B cell (primary cell): ENCODE results near the gene SERPINA4. TPM values are rescaled to one million over a fixed set of nuclear protein-coding genes. Genes with fewer than 3 reads are reported as not detected.

Source experiments
- ATAC-seq: fragments of 200-7000 bp; cut with Tn5 transposase; one replicate; pipeline ENCODE4 v1.10.0; 2021; ENCODE audit warnings: low read depth, mild to moderate bottlenecking, moderate number of reproducible peaks, moderate library complexity
- CTCF ChIA-PET: fragments of 350-600 bp; sonication (Branson Sonifier 250); formaldehyde crosslinking; loops from one replicate; lab custom pipeline; 2021; ENCODE audit warnings: antibody characterized with exemption, inconsistent platforms; lab: Charles Lee
- POLR2A ChIA-PET: fragments of 350-600 bp; sonication (Branson Sonifier 250); formaldehyde crosslinking; loops from one replicate; lab custom pipeline; 2021; ENCODE audit warnings: antibody characterized with exemption; lab: Charles Lee
- DNase-seq: peaks from one replicate; pipeline ENCODE4 v3.0.0; 2013
- H2AFZ ChIP-seq: 2 replicates; pipeline ENCODE4 v1.6.1; 2012; ENCODE audit warnings: mild to moderate bottlenecking, low read depth, low read length; ENCODE audit not compliant: insufficient read depth, poor library complexity, severe bottlenecking
- H3K27ac ChIP-seq, 2 donors: 1 replicate in 1 of 2; 2 replicates in 1 of 2; pipeline ENCODE4 v1.5.1; 2012 to 2013; ENCODE audit warnings: low read length in 2 of 2, mild to moderate bottlenecking in 2 of 2, moderate library complexity in 1 of 2
- H3K27me3 ChIP-seq, 4 experiments: fragments of 200-600 bp in 1 of 4; sonication (generic) in 1 of 4; replicated peaks in 1 of 4; 1 replicate in 2 of 4; 2 replicates in 2 of 4; pipeline versions ENCODE4 v1.6.1 to v1.7.0; 2013 to 2016; ENCODE audit warnings: low read length in 3 of 4, mild to moderate bottlenecking in 2 of 4, mixed read lengths in 1 of 4, moderate library complexity in 1 of 4; ENCODE audit not compliant: insufficient read depth in 4 of 4, control insufficient read depth in 3 of 4; ENCODE audit errors: control extremely low read depth in 1 of 4
- H3K36me3 ChIP-seq, 2 experiments: replicated peaks in 1 of 2; 1 replicate in 1 of 2; 2 replicates in 1 of 2; pipeline versions ENCODE4 v1.6.1 to v1.7.1; 2013; ENCODE audit warnings: low read length in 1 of 2; ENCODE audit not compliant: insufficient read depth in 2 of 2, control insufficient read depth in 1 of 2; ENCODE audit errors: control extremely low read depth in 1 of 2, extremely low read depth in 1 of 2
- H3K4me1 ChIP-seq, 2 donors: fragments of 200-600 bp in 1 of 2; sonication (generic) in 1 of 2; 1 replicate in 1 of 2; 2 replicates in 1 of 2; pipeline versions ENCODE4 v1.5.1 to v1.6.1; 2013 to 2017; ENCODE audit warnings: low read length in 2 of 2; ENCODE audit not compliant: control insufficient read depth in 2 of 2, insufficient read depth in 2 of 2
- H3K4me2 ChIP-seq: replicated peaks from 2 replicates; pipeline ENCODE3; 2012; ENCODE audit warnings: mild to moderate bottlenecking, low read depth, low read length; ENCODE audit not compliant: poor library complexity, severe bottlenecking
- H3K4me3 ChIP-seq, 5 experiments: fragments of 200-600 bp in 1 of 5; sonication (generic) in 1 of 5; 1 replicate in 3 of 5; 2 replicates in 2 of 5; pipeline versions ENCODE4 v1.5.1 to v1.7.0; 2011 to 2016; ENCODE audit warnings: low read length in 4 of 5, mild to moderate bottlenecking in 4 of 5, low read depth in 2 of 5, control low read depth in 1 of 5, moderate library complexity in 1 of 5; ENCODE audit not compliant: insufficient read depth in 1 of 5; ENCODE audit errors: control extremely low read depth in 1 of 5, extremely low read depth in 1 of 5
- H3K79me2 ChIP-seq: fragments of 200-600 bp; sonication (generic); one replicate; pipeline ENCODE4 v1.6.0; 2016; ENCODE audit warnings: low read length; ENCODE audit not compliant: control insufficient read depth, insufficient read depth
- H3K9ac ChIP-seq: fragments of 200-600 bp; sonication (generic); 2 replicates; pipeline ENCODE4 v1.6.1; 2017; ENCODE audit warnings: mild to moderate bottlenecking, low read length, moderate library complexity
- H3K9me3 ChIP-seq, 3 donors: one replicate each; pipeline versions ENCODE4 v1.6.1 to v1.7.1; 2013; ENCODE audit warnings: low read length in 2 of 3; ENCODE audit not compliant: control insufficient read depth in 2 of 3, insufficient read depth in 1 of 3; ENCODE audit errors: control extremely low read depth in 1 of 3
- H4K20me1 ChIP-seq: 2 replicates; pipeline ENCODE4 v1.6.0; 2012; ENCODE audit warnings: mild to moderate bottlenecking, low read length; ENCODE audit not compliant: insufficient read depth, control insufficient read depth, poor library complexity, severe bottlenecking
- H3K27ac Mint-ChIP-seq: one replicate; pipeline ENCODE4 v1.8.0; 2021; ENCODE audit warnings: mixed read lengths
- H3K27me3 Mint-ChIP-seq: one replicate; pipeline ENCODE4 v1.8.0; 2021; ENCODE audit warnings: mixed read lengths
- H3K4me1 Mint-ChIP-seq: one replicate; pipeline ENCODE4 v1.8.0; 2021; ENCODE audit warnings: mixed read lengths
- H3K4me3 Mint-ChIP-seq: one replicate; pipeline ENCODE4 v1.8.0; 2021; ENCODE audit warnings: mixed read lengths
- H3K9me3 Mint-ChIP-seq: one replicate; pipeline ENCODE4 v1.8.0; 2022; ENCODE audit warnings: mixed read lengths; ENCODE audit not compliant: insufficient read depth
- EZH2 ChIP-seq: IDR thresholded peaks from 2 replicates; pipeline ENCODE4 v1.6.1; 2012; ENCODE audit warnings: borderline replicate concordance, low read depth, mild to moderate bottlenecking, moderate library complexity, low read length; ENCODE audit not compliant: insufficient read depth, poor library complexity, severe bottlenecking
- WGBS: methylation state at CpG from one replicate; pipeline ENCODE4 v1.1.5; 2013; ENCODE audit warnings: missing lambda C conversion rate; ENCODE audit not compliant: insufficient coverage; 5-methylcytosine and 5-hydroxymethylcytosine counted together
- intact Hi-C: fragments of 100-400 bp; cut with micrococcal nuclease; formaldehyde crosslinking; loops from one replicate; pipeline ENCODE4 v1.10.0; 2022
- polyA plus RNA-seq: library from polyadenylated mRNA; depleted of rRNA; stranded (reverse); fragments of >200 nt; gene quantifications from 2 replicates; pipeline ENCODE4 v1.2.3, GENCODE V29; 2012
- total RNA-seq, 2 donors: library from RNA; stranded (reverse); fragments of 120-200 nt in 1 of 2; gene quantifications; 1 replicate in 1 of 2; 2 replicates in 1 of 2; pipeline versions ENCODE4 v1.2.3 to v1.2.4, GENCODE V29; 2013 to 2022
- TF ChIP-seq, protein P1 (sequence below): fragments of 200-600 bp; IDR thresholded peaks from one replicate; pipeline ENCODE4 v1.8.0; 2022; ENCODE audit warnings: antibody characterized with exemption, mild to moderate bottlenecking

The SERPINA4 gene
- total and polyA plus RNA-seq, 2 donors (not counting 1 experiment from before 2014, with no cell fraction given) = not detected

DNA sequence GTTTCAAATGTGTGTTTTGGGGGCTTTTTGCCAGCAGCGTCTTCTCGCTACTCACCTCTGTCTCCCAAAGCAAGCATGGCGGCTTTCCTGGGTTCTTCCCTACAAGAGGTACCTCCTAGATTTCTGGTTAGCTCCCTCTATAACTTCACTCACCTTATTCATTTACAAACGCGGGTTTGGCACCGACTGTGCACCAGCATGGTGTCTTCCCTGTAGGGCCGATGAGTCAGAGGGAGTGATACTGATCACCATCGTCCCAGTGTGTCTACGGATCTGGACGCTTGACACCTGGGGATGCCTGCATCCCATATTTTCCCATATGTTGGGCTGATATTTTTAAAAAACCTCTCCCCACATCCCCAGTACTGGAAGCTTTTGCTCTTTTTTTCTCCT lies 44.0 kb upstream of the SERPINA4 start:
- peaks cover 6% of the 10 kb centered on the region for H3K27me3 Mint-ChIP-seq
- Histone ChIP-seq H3K27me3 (no peaks in the 10 kb centered on the region), H3K9me3 (peaks cover 0 to 7% (median 0%) of the 10 kb centered on the region in 3 donors), H3K4me1 (no peaks in the 10 kb centered on the region), H3K36me3 (no peaks in the 10 kb centered on the region), H3K79me2 (no peaks in the 10 kb centered on the region), H2AFZ (no peak overlapping the region), H3K4me2 (no peak overlapping the region), H3K9ac (no peak overlapping the region), H3K27ac (no peak overlapping the region), H4K20me1 (no peaks in the 10 kb centered on the region), H3K4me3 (no peak overlapping the region)
- ChIA-PET POLR2A (no interaction called here), CTCF (no interaction called here)
- ATAC-seq = no peak
- intact Hi-C loops = no loop called here
- TF ChIP-seq EZH2 = no peak
- TF ChIP-seq, protein P1, sequence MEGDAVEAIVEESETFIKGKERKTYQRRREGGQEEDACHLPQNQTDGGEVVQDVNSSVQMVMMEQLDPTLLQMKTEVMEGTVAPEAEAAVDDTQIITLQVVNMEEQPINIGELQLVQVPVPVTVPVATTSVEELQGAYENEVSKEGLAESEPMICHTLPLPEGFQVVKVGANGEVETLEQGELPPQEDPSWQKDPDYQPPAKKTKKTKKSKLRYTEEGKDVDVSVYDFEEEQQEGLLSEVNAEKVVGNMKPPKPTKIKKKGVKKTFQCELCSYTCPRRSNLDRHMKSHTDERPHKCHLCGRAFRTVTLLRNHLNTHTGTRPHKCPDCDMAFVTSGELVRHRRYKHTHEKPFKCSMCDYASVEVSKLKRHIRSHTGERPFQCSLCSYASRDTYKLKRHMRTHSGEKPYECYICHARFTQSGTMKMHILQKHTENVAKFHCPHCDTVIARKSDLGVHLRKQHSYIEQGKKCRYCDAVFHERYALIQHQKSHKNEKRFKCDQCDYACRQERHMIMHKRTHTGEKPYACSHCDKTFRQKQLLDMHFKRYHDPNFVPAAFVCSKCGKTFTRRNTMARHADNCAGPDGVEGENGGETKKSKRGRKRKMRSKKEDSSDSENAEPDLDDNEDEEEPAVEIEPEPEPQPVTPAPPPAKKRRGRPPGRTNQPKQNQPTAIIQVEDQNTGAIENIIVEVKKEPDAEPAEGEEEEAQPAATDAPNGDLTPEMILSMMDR = no peak
- no peak overlapping the region for H3K27ac Mint-ChIP-seq
- H3K9me3 Mint-ChIP-seq = peaks cover 2% of the 10 kb centered on the region
- no peak overlapping the region for H3K4me3 Mint-ChIP-seq
- WGBS = 82% methylated on average over 9 of the region's 10 CpGs
- no peaks in the 10 kb centered on the region for H3K4me1 Mint-ChIP-seq
- DNase-seq = no peak

DNA sequence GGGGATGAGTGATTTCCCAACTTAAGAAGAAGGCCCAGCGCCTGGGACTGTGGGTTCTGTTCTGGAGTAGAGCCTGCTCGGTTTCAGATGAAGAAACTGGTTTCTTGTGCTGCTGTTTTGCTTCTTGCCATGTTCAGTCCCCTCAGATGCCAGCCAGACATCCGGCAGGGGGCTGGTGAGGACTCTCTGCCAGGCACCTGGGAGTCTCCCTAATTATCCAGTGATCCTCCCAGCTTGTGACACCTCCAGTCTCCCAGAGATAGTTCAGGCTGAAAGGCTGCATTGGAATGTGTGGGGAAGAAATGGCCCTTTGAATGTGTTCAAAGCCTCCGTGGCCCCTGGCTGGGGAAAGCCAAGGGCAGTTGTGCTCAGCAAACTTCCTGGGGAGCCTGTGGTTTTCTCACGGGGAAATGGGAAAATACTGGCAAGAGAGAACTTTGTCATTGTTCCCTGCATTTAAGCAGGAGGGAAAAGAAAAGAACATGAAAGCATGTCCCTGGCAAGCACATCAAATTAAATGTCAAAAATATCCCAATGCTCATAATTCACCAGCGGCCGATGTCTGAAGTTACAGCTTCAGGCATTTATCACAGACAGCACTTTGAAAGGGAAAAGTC lies 43.5 kb upstream of the SERPINA4 start:
- intact Hi-C loops = no loop called here
- Histone ChIP-seq H3K9me3 (peaks cover 0 to 7% (median 0%) of the 10 kb centered on the region in 3 donors), H3K36me3 (no peaks in the 10 kb centered on the region), H2AFZ (no peak overlapping the region), H4K20me1 (no peaks in the 10 kb centered on the region), H3K9ac (no peak overlapping the region), H3K27me3 (no peaks in the 10 kb centered on the region), H3K27ac (no peak overlapping the region), H3K4me2 (no peak overlapping the region), H3K4me3 (no peak overlapping the region), H3K4me1 (no peaks in the 10 kb centered on the region), H3K79me2 (no peaks in the 10 kb centered on the region)
- ChIA-PET CTCF (no interaction called here), POLR2A (no interaction called here)
- Mint-ChIP-seq H3K27ac (no peak overlapping the region), H3K9me3 (peaks cover 2% of the 10 kb centered on the region), H3K4me3 (no peak overlapping the region), H3K27me3 (peaks cover 6% of the 10 kb centered on the region), H3K4me1 (no peaks in the 10 kb centered on the region)
- TF ChIP-seq, protein P1 = no peak
- TF ChIP-seq EZH2 = no peak
- DNase-seq = no peak
- ATAC-seq = no peak
- WGBS = 49% methylated on average over 7 of the region's 7 CpGs
